GM18870 (cell line): Measurements from ENCODE around the gene ZNF263.

Source experiments
- ATAC-seq: cut with Tn5 transposase; IDR thresholded peaks from one replicate; pipeline ENCODE4 v1.9.1; 2021; ENCODE audit warnings: moderate library complexity; ENCODE audit not compliant: unreplicated experiment

The ZNF263 gene

DNA sequence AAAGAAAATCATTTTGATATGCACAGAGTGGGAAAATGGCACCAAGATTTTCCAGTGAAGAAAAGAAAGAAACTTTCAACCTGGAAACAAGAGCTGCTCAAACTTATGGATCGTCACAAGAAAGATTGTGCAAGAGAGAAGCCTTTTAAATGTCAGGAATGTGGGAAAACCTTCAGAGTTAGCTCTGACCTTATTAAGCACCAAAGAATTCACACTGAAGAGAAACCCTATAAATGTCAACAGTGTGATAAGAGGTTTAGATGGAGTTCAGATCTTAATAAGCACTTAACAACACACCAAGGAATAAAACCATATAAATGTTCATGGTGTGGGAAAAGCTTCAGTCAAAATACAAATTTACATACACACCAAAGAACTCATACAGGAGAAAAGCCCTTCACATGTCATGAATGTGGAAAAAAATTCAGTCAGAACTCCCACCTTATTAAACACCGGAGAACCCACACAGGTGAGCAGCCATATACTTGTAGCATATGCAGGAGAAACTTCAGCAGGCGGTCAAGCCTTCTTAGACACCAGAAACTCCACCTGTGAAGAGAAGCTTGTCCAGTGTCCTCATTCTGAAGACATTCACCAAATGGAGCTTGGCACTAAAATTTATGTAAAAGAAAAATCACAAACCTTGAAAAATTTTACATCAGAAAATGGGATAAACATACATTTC lies 34.2 kb downstream of the ZNF263 start:
- ATAC-seq = no peak

GRCh38 chr16:3321816-3322215 lies 38.5 kb downstream of the ZNF263 start:
- no peak for ATAC-seq

- ATAC-seq = no peak
These were observed 44.2 kb downstream of the ZNF263 start for GRCh38 chr16:3327514-3327913.

- ATAC-seq = no peak
These were observed 44.8 kb downstream of the ZNF263 start for GRCh38 chr16:3328104-3328503.

DNA sequence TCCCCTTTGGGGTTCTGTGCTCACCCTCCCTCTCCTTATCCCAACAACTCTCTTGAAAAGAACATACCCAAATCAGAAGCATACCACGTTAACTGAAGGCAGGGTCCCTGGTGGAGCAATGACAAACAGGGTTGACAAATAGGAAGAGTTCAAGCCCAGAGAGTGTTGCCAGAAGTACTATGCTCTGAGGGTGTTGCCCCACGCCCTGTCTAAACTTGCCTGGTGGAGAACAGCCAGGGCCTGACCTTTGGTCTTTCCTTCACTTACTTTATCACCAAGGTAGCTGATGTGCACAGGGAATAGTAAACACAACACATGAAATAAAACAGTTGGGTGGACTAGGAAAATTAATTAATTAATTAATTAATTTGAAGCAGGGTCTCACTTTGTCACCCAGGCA lies 45.4 kb downstream of the ZNF263 start:
- no peak for ATAC-seq
